ENCODE results near the gene FSTL5. TPM values are rescaled to one million over a fixed set of nuclear protein-coding genes. Genes with fewer than 3 reads are reported as not detected.

FSTL5 gene
- total RNA-seq (2011; cell fraction: chromatin; rRNA removed; ENCODE audit: low replicate concordance): 0.42 and 0.58 TPM in 2 replicates
- total RNA-seq (2011; cell fraction: nucleolus; rRNA removed): 0.13 and 0.17 TPM in 2 replicates
- 0.15 and 0.73 TPM in 2 replicates for total RNA-seq (2011; cell fraction: nucleoplasm; rRNA removed)
- total RNA-seq (2014; rRNA removed): 0.09 and 0.20 TPM in 2 replicates
- 0.69 and 0.83 TPM in 2 replicates for total RNA-seq (2014; rRNA removed; fragmentation: Illumina TruSeq; extraction: Trizol)
- total RNA-seq (2015; rRNA removed; fragmentation: Illumina TruSeq; extraction: Trizol): 0.38 and 0.87 TPM in 2 replicates
- 0.36 and 0.60 TPM in 2 replicates for total RNA-seq (2021)
- polyA plus RNA-seq (2011; rRNA removed): 0.32 and 3.1 TPM in 2 replicates
- polyA plus RNA-seq (2011; cell fraction: cytosol; rRNA removed): 0.16 and 0.82 TPM in 2 replicates
- polyA plus RNA-seq (2011; cell fraction: nucleus; rRNA removed): 0.10 and 0.53 TPM in 2 replicates
- polyA plus RNA-seq (2012): 0.21 and 0.36 TPM in 2 replicates
- 0.40 and 0.60 TPM in 2 replicates for polyA plus RNA-seq (2014; fragmentation: Illumina TruSeq; extraction: Trizol)
- polyA plus RNA-seq (2014; fragmentation: Nextera tagmentation; extraction: Ambion mirVana): under 1 TPM in 1 of 2 experiments, not detected in 1; 0.24 TPM
- 0.12 and 0.20 TPM in 2 replicates for polyA plus RNA-seq (2014; rRNA removed)
- polyA minus RNA-seq (2011; rRNA and poly(A)+ RNA removed): 1.4 and 4.2 TPM in 2 replicates
- 2.7 TPM in 1 of 2 replicates, not detected in the other for polyA minus RNA-seq (2011; cell fraction: cytosol; rRNA and poly(A)+ RNA removed)
- polyA minus RNA-seq (2011; cell fraction: nucleus; rRNA and poly(A)+ RNA removed): 1.7 and 4.6 TPM in 2 replicates
- Bru-seq, nascent RNA: percentile 23 among the genes with signal in this experiment
- percentile 22 among the genes with signal in this experiment for BruChase-seq, experiment 1, labeled RNA remaining after a 2-hour chase
- BruChase-seq, experiment 2, labeled RNA remaining after a 6-hour chase: percentile 21 among the genes with signal in this experiment
- long read RNA-seq, experiment 1: 0 reads
- long read RNA-seq, experiment 2, partial matches to known transcripts: 0 of 1 reads
- long read RNA-seq, experiment 2, other reads (novel, unspliced or antisense): 1 of 1 reads
- long read RNA-seq, experiment 3: 0 reads

DNA sequence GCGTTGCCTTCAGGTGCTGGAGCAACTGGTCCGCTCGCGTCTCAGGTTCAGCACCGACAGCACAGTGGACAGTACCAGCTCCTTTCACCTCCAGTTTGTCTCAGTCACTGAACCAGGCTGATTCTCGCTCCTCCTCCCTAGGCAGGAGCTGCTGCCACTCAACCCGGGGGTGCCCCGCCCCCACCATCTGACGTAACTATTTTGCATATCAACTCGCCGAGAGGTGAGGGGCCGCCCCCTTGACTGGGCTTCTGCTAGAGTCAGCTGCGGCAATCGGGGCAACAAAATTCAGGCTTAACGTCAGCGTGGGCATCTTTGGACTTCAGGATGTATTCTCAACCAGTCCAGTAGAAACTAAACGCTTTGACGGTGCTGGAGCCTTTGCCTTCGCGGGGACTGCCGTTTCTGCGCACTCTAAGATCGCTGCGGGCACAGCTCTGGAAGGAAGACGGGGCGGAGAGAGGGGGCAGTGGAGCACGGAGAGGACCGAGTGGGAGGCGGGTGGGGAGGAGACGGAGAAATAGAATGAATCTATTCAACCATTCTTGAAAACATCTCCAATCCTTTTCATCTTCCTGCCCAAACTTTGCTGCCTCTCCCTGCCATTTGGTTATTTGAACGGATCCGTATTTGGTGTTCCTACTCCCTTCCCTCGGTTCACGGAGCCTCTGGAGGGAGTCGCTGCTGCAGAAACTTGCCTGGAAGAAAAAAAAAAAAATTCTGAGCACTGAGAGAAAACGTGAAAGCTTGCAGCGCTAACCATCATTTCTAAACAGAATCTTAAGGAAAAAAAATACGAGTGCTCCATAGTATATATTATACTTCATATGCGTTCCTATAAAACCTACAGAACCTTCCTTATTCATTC lies at the start of gene FSTL5:
FSTL5 (minus strand) TSS at position 109 of the 868 bp plus-strand sequence. CDS start 52,604 bp downstream, outside the sequence.
- Histone ChIP-seq H3K27me3 (ENCODE audit: control insufficient read depth in 2 of 2, insufficient read depth in 2 of 2, low read length in 2 of 2) (no peaks in the 10 kb centered on the region), H3K4me2 (ENCODE audit: insufficient read depth, low read length) (no peak within 1 kb of the TSS), H3K9me3 (replicated peaks; ENCODE audit: control insufficient read depth, insufficient read depth, low read depth, low read length) (no peaks in the 10 kb centered on the region), H4K20me1 (replicated peaks; ENCODE audit: control insufficient read depth, insufficient read depth, low read length) (no peaks in the 10 kb centered on the region), H3K79me2 (ENCODE audit: control insufficient read depth, insufficient read depth, low read length) (no peaks in the 10 kb centered on the region), H3K36me3 (ENCODE audit: control insufficient read depth, insufficient read depth, low read length) (no peaks in the 10 kb centered on the region), H3K4me1 (replicated peaks in 1 of 2; ENCODE audit: control insufficient read depth in 2 of 2, insufficient read depth in 2 of 2, low read length in 2 of 2) (no peaks in the 10 kb centered on the region), H3K9me1 (ENCODE audit: control insufficient read depth, insufficient read depth, low read length) (no peaks in the 10 kb centered on the region), H3K4me3 (no peak within 1 kb of the TSS), H2AFZ (ENCODE audit: low read depth, low read length) (no peak within 1 kb of the TSS), H3K9ac (ENCODE audit: insufficient read depth in 1 of 2, low read depth in 2 of 2, low read length in 2 of 2) (no peak within 1 kb of the TSS), H3K27ac (ENCODE audit: extremely low read depth, low read depth, low read length) (no peak within 1 kb of the TSS)
- intact Hi-C loops (cut with micrococcal nuclease): no loop called here
- BruUV-seq (replicated peaks): no TSS peak
- FAIRE-seq (no peak), ATAC-seq (no peak), DNase-seq (ENCODE audit: extremely low read depth in 1 of 4, low spot score in 3 of 4) (peak in 3 of 4 experiments; percentile 0 to 16 (median 1))
- in situ Hi-C loops (cut with MboI): no loop called here
- ChIA-PET POLR2A (no interaction called here), CTCF (ENCODE audit: low intra/inter-chr PET ratio) (no interaction called here)
- WGBS (ENCODE audit: insufficient coverage, low coverage, missing lambda C conversion rate): 0% methylated on average over 3 of the region's 39 CpGs
- TF ChIP-seq CREB5 (CRISPR knock-in tag; IDR thresholded peaks at IDR 0.05) (no peak), GABPB2 (CRISPR knock-in tag; conservative IDR thresholded peaks at IDR 0.05) (no peak)
- TF ChIP-seq, protein P1, sequence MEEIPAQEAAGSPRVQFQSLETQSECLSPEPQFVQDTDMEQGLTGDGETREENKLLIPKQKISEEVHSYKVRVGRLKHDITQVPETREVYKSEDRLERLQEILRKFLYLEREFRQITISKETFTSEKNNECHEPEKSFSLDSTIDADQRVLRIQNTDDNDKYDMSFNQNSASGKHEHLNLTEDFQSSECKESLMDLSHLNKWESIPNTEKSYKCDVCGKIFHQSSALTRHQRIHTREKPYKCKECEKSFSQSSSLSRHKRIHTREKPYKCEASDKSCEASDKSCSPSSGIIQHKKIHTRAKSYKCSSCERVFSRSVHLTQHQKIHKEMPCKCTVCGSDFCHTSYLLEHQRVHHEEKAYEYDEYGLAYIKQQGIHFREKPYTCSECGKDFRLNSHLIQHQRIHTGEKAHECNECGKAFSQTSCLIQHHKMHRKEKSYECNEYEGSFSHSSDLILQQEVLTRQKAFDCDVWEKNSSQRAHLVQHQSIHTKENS (CRISPR knock-in tag; IDR thresholded peaks at IDR 0.05): no peak
- TF ChIP-seq, protein P2, sequence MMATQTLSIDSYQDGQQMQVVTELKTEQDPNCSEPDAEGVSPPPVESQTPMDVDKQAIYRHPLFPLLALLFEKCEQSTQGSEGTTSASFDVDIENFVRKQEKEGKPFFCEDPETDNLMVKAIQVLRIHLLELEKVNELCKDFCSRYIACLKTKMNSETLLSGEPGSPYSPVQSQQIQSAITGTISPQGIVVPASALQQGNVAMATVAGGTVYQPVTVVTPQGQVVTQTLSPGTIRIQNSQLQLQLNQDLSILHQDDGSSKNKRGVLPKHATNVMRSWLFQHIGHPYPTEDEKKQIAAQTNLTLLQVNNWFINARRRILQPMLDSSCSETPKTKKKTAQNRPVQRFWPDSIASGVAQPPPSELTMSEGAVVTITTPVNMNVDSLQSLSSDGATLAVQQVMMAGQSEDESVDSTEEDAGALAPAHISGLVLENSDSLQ (IDR thresholded peaks at IDR 0.05): 0 out of 2 replicates have a peak, but pooled peaks have one; percentile 42
